GM12878 (cell line): ENCODE measurements around the gene CEACAM1. TPM values are rescaled to one million over a fixed set of nuclear protein-coding genes. Genes with fewer than 3 reads are reported as not detected.

Experiments used
- ATAC-seq: fragments of 200-7000 bp; cut with Tn5 transposase; 3 replicates; pipeline ENCODE4 v1.9.1; 2020; ENCODE audit warnings: mild to moderate bottlenecking, moderate library complexity
- BruUV-seq: library from RNA; stranded (reverse); fragments of 400-500 nt; replicated peaks from 2 replicates; lab custom pipeline; 2021; lab: Mats Ljungman, UMichigan
- CTCF ChIA-PET: fragments of 300-600 bp; sonication (Branson Sonifier 250); formaldehyde crosslinking; extraction: SDS; loops from one replicate; lab custom pipeline; 2021; ENCODE audit warnings: inconsistent platforms; lab: Yijun Ruan, JAX
- POLR2A ChIA-PET: fragments of 350-600 bp; formaldehyde crosslinking; extraction: SDS; loops from one replicate; lab custom pipeline; 2021; ENCODE audit warnings: inconsistent platforms; lab: Charles Lee
- RAD21 ChIA-PET: fragments of 300-600 bp; sonication (Branson Sonifier 250); formaldehyde crosslinking; loops from one replicate; lab custom pipeline; 2023; ENCODE audit warnings: antibody characterized with exemption; ENCODE audit not compliant: unreplicated experiment; lab: Charles Lee
- SMC1A ChIA-PET: fragments of 300-600 bp; sonication (Branson Sonifier 250); formaldehyde crosslinking; loops from one replicate; lab custom pipeline; 2023; ENCODE audit not compliant: unreplicated experiment, uncharacterized antibody; lab: Charles Lee
- DNase-seq: peaks from one replicate; pipeline ENCODE4 v3.0.0-alpha.2; 2011; ENCODE audit warnings: low read depth, low spot score
- FAIRE-seq: peaks from 3 replicates; lab custom pipeline; 2011; peaks lifted over from hg19 to GRCh38; lab: Jason Lieb, UNC
- H2AFZ ChIP-seq: 2 replicates; pipeline ENCODE4 v1.6.0; 2011; ENCODE audit warnings: low read depth, low read length, control low read depth; ENCODE audit not compliant: control insufficient read depth
- H3K27ac ChIP-seq: 2 replicates; pipeline ENCODE4 v1.5.1; 2011; ENCODE audit warnings: control low read depth; ENCODE audit not compliant: control insufficient read depth, insufficient read depth
- H3K27me3 ChIP-seq, 2 experiments: replicated peaks in 1 of 2; 2 replicates each; pipeline versions ENCODE4 v1.6.0 to v1.6.1; 2011; ENCODE audit warnings: low read length in 1 of 2; ENCODE audit not compliant: control insufficient read depth in 2 of 2, insufficient read depth in 2 of 2
- H3K36me3 ChIP-seq, 2 experiments: 2 replicates each; pipeline ENCODE4 v1.5.1; 2011; ENCODE audit warnings: low read length in 1 of 2; ENCODE audit not compliant: control insufficient read depth in 2 of 2, insufficient read depth in 2 of 2
- H3K4me1 ChIP-seq: 2 replicates; pipeline ENCODE4 v1.6.1; 2011; ENCODE audit warnings: mild to moderate bottlenecking, low read length, moderate library complexity, mixed read lengths; ENCODE audit not compliant: control insufficient read depth, insufficient read depth
- H3K4me2 ChIP-seq: 2 replicates; pipeline ENCODE4 v1.6.0; 2011; ENCODE audit warnings: control low read depth; ENCODE audit not compliant: control insufficient read depth, insufficient read depth
- H3K4me3 ChIP-seq: fragments of 200-600 bp; sonication (generic); 2 replicates; pipeline ENCODE4 v1.5.1; 2016
- H3K79me2 ChIP-seq: 2 replicates; pipeline ENCODE4 v1.6.0; 2011; ENCODE audit warnings: low read length; ENCODE audit not compliant: control insufficient read depth, insufficient read depth
- H3K9ac ChIP-seq: 2 replicates; pipeline ENCODE4 v1.8.0; 2011; ENCODE audit warnings: low read length, control low read depth, mixed read lengths; ENCODE audit not compliant: control insufficient read depth, insufficient read depth
- H3K9me3 ChIP-seq: replicated peaks from 3 replicates; pipeline ENCODE4 v1.5.1; 2011; ENCODE audit warnings: mild to moderate bottlenecking, low read length; ENCODE audit not compliant: control insufficient read depth, insufficient read depth
- H4K20me1 ChIP-seq: 2 replicates; pipeline ENCODE4 v1.6.0; 2011; ENCODE audit not compliant: control insufficient read depth, insufficient read depth
- ATF2 ChIP-seq: IDR thresholded peaks from 2 replicates; pipeline ENCODE4 v1.6.1; 2012; ENCODE audit warnings: low read length, inconsistent platforms
- ATF7 ChIP-seq: fragments of 450-650 bp; IDR thresholded peaks from 2 replicates; pipeline ENCODE4 v1.6.1; 2016; ENCODE audit warnings: low read depth, mild to moderate bottlenecking
- BMI1 ChIP-seq: fragments of 450-650 bp; IDR thresholded peaks from 2 replicates; pipeline ENCODE4 v1.6.1; 2016; ENCODE audit warnings: mild to moderate bottlenecking, moderate library complexity, borderline replicate concordance
- CBX5 ChIP-seq: sonication (generic); IDR thresholded peaks from 2 replicates; pipeline ENCODE4 v1.6.1; 2016; ENCODE audit warnings: low read depth, moderate library complexity, mild to moderate bottlenecking, inconsistent platforms
- DPF2 ChIP-seq: fragments of 450-650 bp; IDR thresholded peaks from 2 replicates; pipeline ENCODE4 v1.6.1; 2017; ENCODE audit warnings: mild to moderate bottlenecking
- FOS ChIP-seq: IDR thresholded peaks from 3 replicates; pipeline ENCODE4 v1.6.1; 2011; ENCODE audit warnings: borderline replicate concordance; ENCODE audit not compliant: insufficient read length; ENCODE audit errors: extremely low read depth
- IKZF1 ChIP-seq: fragments of 450-650 bp; conservative IDR thresholded peaks from 2 replicates; pipeline ENCODE4 v1.6.1; 2017; ENCODE audit warnings: antibody characterized with exemption, mild to moderate bottlenecking
- IKZF2 ChIP-seq, 2 experiments: fragments of 450-650 bp; IDR thresholded peaks; 2 replicates each; pipeline ENCODE4 v1.6.1; 2017; ENCODE audit warnings: mild to moderate bottlenecking in 2 of 2, moderate library complexity in 2 of 2
- JUNB ChIP-seq: IDR thresholded peaks from 2 replicates; pipeline ENCODE4 v1.6.1; 2016; ENCODE audit warnings: antibody characterized with exemption, mild to moderate bottlenecking
- MLLT1 ChIP-seq: fragments of 450-650 bp; IDR thresholded peaks from 2 replicates; pipeline ENCODE4 v1.6.1; 2016; ENCODE audit warnings: mild to moderate bottlenecking
- NBN ChIP-seq: fragments of 450-650 bp; IDR thresholded peaks from 2 replicates; pipeline ENCODE4 v1.6.1; 2016
- NFIC ChIP-seq: IDR thresholded peaks from 2 replicates; pipeline ENCODE4 v1.6.1; 2012; ENCODE audit warnings: low read depth, mild to moderate bottlenecking, inconsistent platforms, low read length, moderate library complexity
- NKRF ChIP-seq: fragments of 450-650 bp; conservative IDR thresholded peaks from 2 replicates; pipeline ENCODE4 v1.6.1; 2017; ENCODE audit warnings: mild to moderate bottlenecking, moderate library complexity
- RUNX3 ChIP-seq: IDR thresholded peaks from 2 replicates; pipeline ENCODE4 v1.6.1; 2012; ENCODE audit warnings: low read length, inconsistent platforms
- WRNIP1 ChIP-seq: IDR thresholded peaks from 2 replicates; pipeline ENCODE4 v1.6.1; 2011; ENCODE audit warnings: low read depth, low read length, improper control_type of control experiment, borderline replicate concordance
- ZNF217 ChIP-seq: fragments of 450-650 bp; IDR thresholded peaks from 2 replicates; pipeline ENCODE4 v1.6.1; 2017; ENCODE audit warnings: antibody characterized with exemption, mild to moderate bottlenecking
- ZNF384 ChIP-seq: IDR thresholded peaks from 2 replicates; pipeline ENCODE4 v1.6.1; 2012; ENCODE audit warnings: low read depth, mild to moderate bottlenecking, low read length, improper control_type of control experiment, borderline replicate concordance
- whole genome bisulfite sequencing: methylation state at CpG from one replicate; pipeline ENCODE4 v1.1.6; 2016; ENCODE audit warnings: low lambda C conversion rate; ENCODE audit not compliant: insufficient replicate concordance, insufficient coverage; ENCODE audit errors: missing lambda C conversion rate; 5-methylcytosine and 5-hydroxymethylcytosine counted together
- in situ Hi-C: fragments of 300-500 bp; cut with MboI; formaldehyde crosslinking; loops from 9 replicates; pipeline ENCODE4 v1.14.3; 2018; ENCODE audit warnings: mixed read lengths
- intact Hi-C: fragments of 100-400 bp; cut with micrococcal nuclease; formaldehyde crosslinking; loops from one replicate; pipeline ENCODE4 v1.14.2; 2022; ENCODE audit not compliant: unreplicated experiment
- polyA plus RNA-seq, 11 experiments: library from polyadenylated mRNA; depleted of rRNA in 4 of 11; unstranded in 6 of 11; stranded (reverse) in 5 of 11; fragments of >200 nt; fragmentation: Nextera tagmentation in 4 of 11; fragmentation: Illumina TruSeq in 1 of 11; extraction: Ambion mirVana in 4 of 11; extraction: Trizol in 1 of 11; gene quantifications; 1 replicate in 1 of 11; 2 replicates in 10 of 11; pipeline versions ENCODE4 v1.2.1 to v1.2.3, GENCODE V29; 2011 to 2016; ENCODE audit warnings: inconsistent platforms in 2 of 11, missing spikeins in 2 of 11, low read depth in 1 of 11
- total RNA-seq, 4 experiments: library from RNA; depleted of rRNA in 3 of 4; stranded (reverse); fragments of >200 nt in 3 of 4; fragmentation: Illumina TruSeq in 1 of 4; extraction: Trizol in 1 of 4; gene quantifications; 2 replicates each; pipeline versions ENCODE4 v1.2.1 to v1.2.3, GENCODE V29; 2013 to 2021
- TF ChIP-seq, protein P1 (sequence below): fragments of 450-650 bp; IDR thresholded peaks from 2 replicates; pipeline ENCODE4 v1.6.1; 2017; ENCODE audit warnings: low read depth, mild to moderate bottlenecking, moderate library complexity

Gene CEACAM1
- total and polyA plus RNA-seq, 10 of the 15 experiments (the other 5 are each of a cell fraction or from before 2014, with no cell fraction given): 3.9 to 24.0 (median 6.5) TPM

DNA sequence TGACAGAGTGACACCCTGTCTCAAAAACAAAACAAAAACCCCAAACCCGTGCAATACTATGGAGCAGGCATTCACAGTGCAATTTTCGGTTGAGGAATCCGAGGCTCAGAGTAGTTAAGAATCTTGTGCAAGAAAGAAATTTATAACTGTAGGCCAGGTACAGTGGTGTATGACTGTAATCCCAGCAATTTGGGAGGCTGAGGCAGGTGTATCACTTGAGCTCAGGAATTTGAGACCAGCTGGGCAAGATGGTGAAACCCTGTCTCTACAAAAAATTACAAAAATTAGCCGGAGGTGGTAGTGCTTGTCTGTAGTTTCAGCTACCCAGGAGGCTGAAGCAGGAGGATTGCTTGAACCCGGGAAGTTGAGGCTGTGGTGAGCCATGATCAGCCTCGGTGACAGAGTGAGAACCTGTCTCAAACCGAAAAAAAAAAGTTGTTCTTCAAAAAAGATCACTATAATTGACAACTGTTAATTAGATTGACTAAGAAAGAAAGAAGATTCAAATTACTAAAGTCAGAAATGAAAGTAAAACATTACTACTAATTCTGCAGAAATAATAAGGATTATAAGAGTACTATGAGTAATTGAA, 12.9 kb downstream of the CEACAM1 start:
- ATAC-seq (no peak), FAIRE-seq (no peak), DNase-seq (no peak)
- intact Hi-C loops (no loop called here), in situ Hi-C loops (no loop called here)
- Histone ChIP-seq H3K4me3 (no peak overlapping the region), H4K20me1 (no peaks in the 10 kb centered on the region), H3K27me3 (no peaks in the 10 kb centered on the region), H3K9me3 (no peaks in the 10 kb centered on the region), H3K79me2 (no peaks in the 10 kb centered on the region), H3K4me1 (peaks cover 38% of the 10 kb centered on the region), H2AFZ (no peak overlapping the region), H3K36me3 (no peaks in the 10 kb centered on the region), H3K9ac (no peak overlapping the region), H3K27ac (no peak overlapping the region), H3K4me2 (peak overlapping the region; percentile 18; the same call in 1 of the 2 replicates)
- SMC1A ChIA-PET: interaction anchor here (0.9 to 6.5 kb wide), 11 partner anchors 9 to 77 kb away, joined by 3 to 53 read pairs (median 7); partner anchors contain the start of gene CEACAM1
- no TSS peak for BruUV-seq
- WGBS: 25% methylated on average over 7 of the region's 7 CpGs
- RAD21 ChIA-PET: interaction anchor here (1.7 to 6.1 kb wide), 5 partner anchors 8 to 65 kb away, joined by 3 to 39 read pairs (median 17); partner anchors contain the start of gene CEACAM1
- CTCF ChIA-PET: interaction anchor here (0.6 to 3.7 kb wide), 6 partner anchors 13 to 768 kb away, joined by 3 to 51 read pairs (median 8); partner anchors contain the start of gene CEACAM1
- POLR2A ChIA-PET: interaction anchor here (1.9 to 4.0 kb wide), 3 partner anchors 13 to 49 kb away, joined by 9 to 16 read pairs (median 10); partner anchors contain the start of gene CEACAM1
- 0 out of 2 replicates have a peak, but pooled peaks have one; percentile 45 for TF ChIP-seq RUNX3
- TF ChIP-seq ZNF384: peak; percentile 44; the same call in 1 of the 2 replicates
- no peak for TF ChIP-seq BMI1
- peak; percentile 46 for TF ChIP-seq ATF7
- no peak for TF ChIP-seq FOS
- TF ChIP-seq DPF2: peak; percentile 63; the same call in 1 of the 2 replicates
- TF ChIP-seq MLLT1: peak; percentile 55
- no peak for TF ChIP-seq WRNIP1
- TF ChIP-seq IKZF1: peak; percentile 65
- TF ChIP-seq, protein P1, sequence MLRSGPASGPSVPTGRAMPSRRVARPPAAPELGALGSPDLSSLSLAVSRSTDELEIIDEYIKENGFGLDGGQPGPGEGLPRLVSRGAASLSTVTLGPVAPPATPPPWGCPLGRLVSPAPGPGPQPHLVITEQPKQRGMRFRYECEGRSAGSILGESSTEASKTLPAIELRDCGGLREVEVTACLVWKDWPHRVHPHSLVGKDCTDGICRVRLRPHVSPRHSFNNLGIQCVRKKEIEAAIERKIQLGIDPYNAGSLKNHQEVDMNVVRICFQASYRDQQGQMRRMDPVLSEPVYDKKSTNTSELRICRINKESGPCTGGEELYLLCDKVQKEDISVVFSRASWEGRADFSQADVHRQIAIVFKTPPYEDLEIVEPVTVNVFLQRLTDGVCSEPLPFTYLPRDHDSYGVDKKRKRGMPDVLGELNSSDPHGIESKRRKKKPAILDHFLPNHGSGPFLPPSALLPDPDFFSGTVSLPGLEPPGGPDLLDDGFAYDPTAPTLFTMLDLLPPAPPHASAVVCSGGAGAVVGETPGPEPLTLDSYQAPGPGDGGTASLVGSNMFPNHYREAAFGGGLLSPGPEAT: peak; percentile 46; the same call in 1 of the 2 replicates
- TF ChIP-seq ZNF217: peak; percentile 98
- peak; percentile 62; the same call in 1 of the 2 replicates for TF ChIP-seq NKRF
- peak; percentile 31; the same call in 1 of the 2 replicates for TF ChIP-seq JUNB
- TF ChIP-seq NBN: peak; percentile 55; the same call in 1 of the 2 replicates
- TF ChIP-seq ATF2: no peak
- no peak for TF ChIP-seq CBX5
- peak; percentile 56 to 60; a peak in 2 of 4 replicates for TF ChIP-seq IKZF2 (IDR thresholded peaks at IDR 0.05)
- no peak for TF ChIP-seq NFIC
